Psoas muscle (tissue), 8 donors: ENCODE measurements around the gene BCL2L2. TPM values are rescaled to one million over a fixed set of nuclear protein-coding genes. Genes with fewer than 3 reads are reported as not detected.

Experiments
- ATAC-seq, 4 donors: fragments of 200-7000 bp; cut with Tn5 transposase; one replicate each; pipeline ENCODE4 v1.9.1; 2020; ENCODE audit warnings: moderate library complexity in 3 of 4, mild to moderate bottlenecking in 2 of 4
- DNase-seq, 2 donors: peaks; one replicate each; pipeline ENCODE4 v3.0.0-alpha.2; 2020
- H3K27ac ChIP-seq: fragments of 200-600 bp; one replicate; pipeline ENCODE4 v1.8.0; 2022
- H3K27me3 ChIP-seq, 3 donors: fragments of 200-600 bp in 1 of 3; one replicate each; pipeline versions ENCODE4 v1.6.1 to v1.8.0; 2013 to 2022; ENCODE audit warnings: low read length in 2 of 3, mild to moderate bottlenecking in 2 of 3, moderate library complexity in 1 of 3; ENCODE audit not compliant: insufficient read depth in 3 of 3
- H3K36me3 ChIP-seq, 2 donors: fragments of 200-600 bp in 1 of 2; one replicate each; pipeline versions ENCODE4 v1.6.1 to v1.8.0; 2013 to 2022; ENCODE audit warnings: low read depth in 1 of 2, mild to moderate bottlenecking in 1 of 2, moderate library complexity in 1 of 2; ENCODE audit not compliant: insufficient read depth in 1 of 2
- H3K4me1 ChIP-seq: fragments of 200-600 bp; one replicate; pipeline ENCODE4 v1.8.0; 2022
- H3K4me3 ChIP-seq: fragments of 200-600 bp; one replicate; pipeline ENCODE4 v1.8.0; 2022; ENCODE audit warnings: mild to moderate bottlenecking
- H3K9me3 ChIP-seq: fragments of 200-600 bp; one replicate; pipeline ENCODE4 v1.8.0; 2022
- CTCF ChIP-seq: fragments of 200-600 bp; IDR thresholded peaks from one replicate; pipeline ENCODE4 v1.8.0; 2022; ENCODE audit warnings: antibody characterized with exemption
- WGBS, 3 donors: extraction: QIAGEN DNeasy Blood & Tissue Kit; methylation state at CpG; one replicate each; pipeline versions ENCODE4 v1.1.6 to v1.1.7; 2013; 5-methylcytosine and 5-hydroxymethylcytosine counted together
- intact Hi-C, 2 donors: fragments of 100-400 bp; cut with DNase I; formaldehyde crosslinking; loops; one replicate each; pipeline versions ENCODE4 v1.11.0 to v1.14.2; 2022
- polyA plus RNA-seq, 3 donors: library from polyadenylated mRNA; stranded (reverse); fragments of 200-250 nt; gene quantifications; one replicate each; pipeline ENCODE4 v1.2.3, GENCODE V29; 2013
- total RNA-seq, 4 donors: library from RNA; stranded (reverse); fragmentation: NEBNext Ultra II Directional in 2 of 4; extraction: Animal tissue kit (Norgen Biotek cat#: 25700) in 2 of 4; gene quantifications; one replicate each; pipeline versions ENCODE4 v1.2.1 to v1.2.4, GENCODE V29; 2021 to 2023
- donor health status: healthy with polysubstance abuse.
- donor health status: DM: no; HTN: no; CAD: no; lungs with moderate emphysema.
- donor health status: Bipolar disorder and iron deficiency.
- donor health status: healthy.
- donor health status: DM: yes; HTN: yes; CAD: no.
- donor health status: DM: no; HTN: no; CAD: no.
- donor health status: DM: no; HTN: no; CAD: no.
- donor health status: DM: yes; HTN: yes; CAD: no.

BCL2L2 gene
- total and polyA plus RNA-seq, 7 donors, result 12.1 to 30.2 (median 23.6) TPM

- H3K4me1 ChIP-seq, result peaks cover 11% of the 10 kb centered on the region
- TF ChIP-seq CTCF, result no peak
- ATAC-seq (no peak), DNase-seq (no peak)
- WGBS, 3 donors, result 82 to 88% (median 85%) methylated on average over 6 of the region's 6 CpGs
- no peaks in the 10 kb centered on the region for H3K9me3 ChIP-seq
- intact Hi-C loops, result no loop called here
- no peak overlapping the region for H3K27ac ChIP-seq
- H3K27me3 ChIP-seq, result peaks cover 4 to 44% (median 10%) of the 10 kb centered on the region in 3 donors
- H3K4me3 ChIP-seq, result no peak overlapping the region
- no peaks in the 10 kb centered on the region for H3K36me3 ChIP-seq
These were observed 49.3 kb downstream of the BCL2L2 start for GRCh38 chr14:23355871-23356435.

GRCh38 chr14:23356662-23357061 lies 50.0 kb downstream of the BCL2L2 start:
- DNase-seq (no peak), ATAC-seq (no peak)
- Histone ChIP-seq H3K27ac (no peak overlapping the region), H3K9me3 (no peaks in the 10 kb centered on the region), H3K4me1 (peaks cover 10% of the 10 kb centered on the region), H3K36me3 (no peaks in the 10 kb centered on the region), H3K27me3 (peaks cover 4 to 36% (median 10%) of the 10 kb centered on the region in 3 donors), H3K4me3 (no peak overlapping the region)
- TF ChIP-seq CTCF, result no peak
- intact Hi-C loops, result no loop called here
- 93 to 98% (median 94%) methylated on average over 4 of the region's 4 CpGs for WGBS, 3 donors

DNA sequence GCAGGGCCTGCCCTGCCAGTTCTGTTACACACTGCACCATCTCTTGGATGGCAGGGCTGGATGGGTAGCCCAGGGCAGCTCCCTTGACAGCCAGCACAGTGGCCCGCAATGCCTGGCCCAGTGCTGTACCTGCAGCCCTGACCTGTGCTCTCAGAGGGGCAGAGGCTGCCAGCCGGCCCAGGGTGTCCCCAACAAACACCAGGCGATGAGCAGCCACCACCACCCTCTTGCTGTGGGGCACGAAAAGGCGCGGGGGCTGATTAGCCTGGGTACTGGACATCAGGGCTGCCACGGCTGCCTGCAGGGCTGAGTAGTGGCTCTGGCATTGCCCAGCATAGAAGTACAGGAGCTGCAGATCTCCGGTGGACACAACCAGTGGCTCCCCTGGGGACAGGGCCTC lies 50.6 kb downstream of the BCL2L2 start:
- Histone ChIP-seq H3K27me3 (peaks cover 4 to 30% (median 5%) of the 10 kb centered on the region in 3 donors), H3K27ac (no peak overlapping the region), H3K4me3 (no peak overlapping the region), H3K4me1 (peaks cover 4% of the 10 kb centered on the region), H3K36me3 (no peaks in the 10 kb centered on the region), H3K9me3 (no peaks in the 10 kb centered on the region)
- DNase-seq (no peak), ATAC-seq (no peak)
- 86 to 89% (median 87%) methylated on average over 8 of the region's 8 CpGs for WGBS, 3 donors
- intact Hi-C loops, result no loop called here
- no peak for TF ChIP-seq CTCF

GRCh38 chr14:23358042-23358441 lies 51.4 kb downstream of the BCL2L2 start:
- Histone ChIP-seq H3K4me1 (no peaks in the 10 kb centered on the region), H3K9me3 (no peaks in the 10 kb centered on the region), H3K27me3 (peaks cover 3 to 23% (median 4%) of the 10 kb centered on the region in 3 donors), H3K36me3 (no peaks in the 10 kb centered on the region), H3K4me3 (no peak overlapping the region), H3K27ac (no peak overlapping the region)
- intact Hi-C loops, result no loop called here
- DNase-seq (no peak), ATAC-seq (no peak)
- 81 to 83% (median 82%) methylated on average over 3 of the region's 3 CpGs for WGBS, 3 donors
- TF ChIP-seq CTCF, result no peak
